Hepatocyte (in vitro differentiated cells): ENCODE measurements around the gene FITM1.

Experiments used
- CTCF ChIP-seq: fragments of 200-600 bp; sonication (generic); IDR thresholded peaks from 2 replicates; pipeline ENCODE4 v1.5.1; 2016; ENCODE audit warnings: antibody characterized with exemption, mild to moderate bottlenecking; ENCODE audit not compliant: poor library complexity
- EZH2phosphoT487 ChIP-seq: fragments of 200-600 bp; sonication (generic); IDR thresholded peaks from one replicate; pipeline ENCODE4 v1.6.1; 2018; ENCODE audit warnings: antibody characterized with exemption, mild to moderate bottlenecking, low read depth, moderate library complexity; ENCODE audit not compliant: unreplicated experiment, severe bottlenecking

DNA sequence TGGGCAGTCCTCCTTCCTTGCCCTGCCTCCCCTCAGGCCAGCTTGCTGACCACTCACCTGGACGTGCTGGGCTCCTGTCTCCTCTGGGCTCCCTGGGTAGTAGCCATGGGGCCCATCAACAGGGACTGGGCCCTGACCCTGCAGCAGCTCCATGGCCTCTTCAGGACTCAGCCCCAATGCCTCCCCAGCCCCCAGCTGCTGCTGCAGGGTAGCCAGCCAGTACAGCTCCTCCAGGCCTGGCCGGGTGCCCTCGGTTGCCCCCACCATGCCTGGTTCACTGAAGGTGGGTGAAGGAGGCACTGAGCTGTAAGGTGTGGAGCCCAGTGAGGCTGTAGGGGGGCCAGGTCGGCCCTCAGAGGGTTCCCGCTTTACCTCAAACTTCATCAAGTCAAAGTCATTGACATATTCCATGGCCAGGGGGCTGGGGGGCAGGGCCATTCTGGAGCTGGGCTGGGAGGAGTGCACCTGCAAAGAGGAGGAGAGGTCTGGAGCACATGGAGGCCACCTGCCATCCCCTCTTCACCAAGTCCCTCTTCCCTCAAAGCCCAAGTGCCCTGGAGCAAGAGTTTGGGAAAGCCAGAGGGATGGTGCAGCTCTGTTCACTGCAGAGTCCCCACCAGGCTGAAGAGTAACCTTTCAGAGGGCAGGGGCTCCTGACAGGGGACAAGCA is 47.9 kb upstream of the FITM1 start:
- TF ChIP-seq EZH2phosphoT487 (no peak), CTCF (no peak)
